GM21528 (cell line): ENCODE results near the gene PNPLA2.

ENCODE experiments used
- ATAC-seq: cut with Tn5 transposase; IDR thresholded peaks from one replicate; pipeline ENCODE4 v1.9.1; 2021; ENCODE audit warnings: mild to moderate bottlenecking, moderate library complexity; ENCODE audit not compliant: unreplicated experiment, low FRiP score

PNPLA2 gene

DNA sequence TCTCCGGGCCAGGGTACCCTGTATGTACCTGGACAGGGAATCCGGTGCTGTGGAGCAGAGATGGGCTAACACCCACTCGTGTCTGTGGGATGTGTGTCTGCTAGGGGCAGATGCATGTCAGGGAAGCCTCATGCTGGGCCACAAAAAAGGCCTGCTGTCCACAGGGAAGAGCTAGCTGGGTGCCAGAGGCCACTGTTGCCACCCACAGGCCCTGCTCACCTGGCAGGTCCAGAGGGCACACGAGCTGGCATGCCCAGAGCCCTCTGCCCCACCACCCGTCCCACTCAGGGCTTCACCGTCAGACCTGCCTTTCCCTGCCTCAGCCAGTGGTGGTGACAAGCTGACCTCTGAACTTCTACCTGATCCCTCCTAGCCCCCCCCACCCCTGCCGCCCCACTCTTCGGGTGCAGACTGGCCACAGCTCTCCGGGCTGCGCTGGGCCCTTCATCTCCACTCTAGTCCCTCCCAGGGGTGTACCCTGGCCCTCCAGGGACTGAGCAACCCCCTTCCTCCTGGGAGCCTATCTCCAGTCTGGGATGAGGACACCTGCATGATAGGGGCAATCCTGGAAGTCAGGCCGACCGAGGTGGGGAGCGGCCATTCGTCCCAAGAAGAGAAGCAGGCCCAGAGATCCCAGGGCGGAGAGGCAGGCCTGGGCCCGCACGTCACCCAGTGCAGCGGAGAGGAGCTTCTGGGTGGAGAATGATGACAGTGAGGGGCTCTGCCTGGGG is 22.0 kb upstream of the PNPLA2 start:
- peak; percentile 0 for ATAC-seq

DNA sequence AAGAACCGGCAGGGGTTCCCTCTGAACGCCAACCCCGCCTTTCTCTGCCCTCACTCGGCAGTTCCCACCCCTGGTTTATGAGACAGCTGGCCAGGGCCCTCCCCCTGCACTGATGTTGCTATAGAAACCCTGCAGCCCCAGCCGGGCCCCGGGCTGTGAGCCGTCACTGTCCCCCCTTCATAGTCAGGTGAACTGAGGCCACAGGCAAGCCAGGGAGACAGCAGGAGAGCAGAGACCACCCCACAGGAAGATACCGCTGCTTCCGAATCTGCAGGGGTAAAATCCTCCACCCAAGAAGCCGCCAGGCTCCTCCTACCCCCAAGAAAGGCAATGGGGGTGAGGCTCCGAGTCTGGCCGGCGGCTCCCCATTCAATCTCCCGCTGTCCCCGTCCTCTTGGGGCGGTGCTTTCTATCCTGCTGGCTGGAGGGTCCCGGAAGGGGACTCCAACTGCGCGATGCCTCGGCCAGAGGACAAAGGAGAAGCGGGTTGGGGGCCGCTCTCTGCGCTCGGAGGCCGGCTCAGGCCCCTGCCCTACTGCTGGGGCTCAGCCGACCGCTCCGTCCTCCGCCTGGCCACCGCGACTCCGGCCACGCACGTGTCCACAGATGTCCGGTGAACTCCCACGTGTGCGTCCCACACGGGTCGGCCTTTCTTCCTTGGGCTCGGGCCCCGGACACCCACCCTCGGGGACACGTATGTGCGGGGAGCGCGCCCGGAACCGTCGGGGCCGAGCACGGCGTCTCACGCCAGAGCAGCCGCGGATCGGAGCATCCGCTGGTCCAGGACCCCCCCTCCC is 21.2 kb upstream of the PNPLA2 start:
- peak; percentile 33 for ATAC-seq

GRCh38 chr11:798093-798713 is 20.5 kb upstream of the PNPLA2 start, which contains the start of gene SLC25A22:
Gene SLC25A22 (minus strand): TSS chr11:798281. CDS start chr11:795006, 3,275 bp downstream.
- ATAC-seq, result peak; percentile 51

- no peak for ATAC-seq
Measured at GRCh38 chr11:799641-800316, 18.9 kb upstream of the PNPLA2 start.

DNA sequence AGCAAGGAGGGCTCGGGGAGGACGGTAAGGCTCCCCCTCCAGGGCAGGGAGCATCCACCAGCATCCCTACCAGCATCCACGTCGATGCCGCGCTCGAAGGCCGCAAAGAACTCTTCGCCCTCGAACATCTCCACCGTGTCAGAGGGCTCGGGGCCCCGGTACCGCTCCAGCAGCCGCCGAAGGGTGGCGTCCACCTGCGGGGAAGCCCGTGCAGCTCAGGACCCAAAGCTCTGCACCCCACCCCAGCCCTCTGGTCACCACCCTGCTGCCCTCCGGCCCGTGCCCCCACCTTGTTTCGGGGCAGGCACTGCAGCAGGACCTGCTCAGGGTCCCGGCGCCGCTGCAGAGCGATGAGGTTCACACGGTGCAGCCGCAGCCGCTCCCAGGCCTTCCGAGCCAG is 18.2 kb upstream of the PNPLA2 start:
- ATAC-seq, result no peak

DNA sequence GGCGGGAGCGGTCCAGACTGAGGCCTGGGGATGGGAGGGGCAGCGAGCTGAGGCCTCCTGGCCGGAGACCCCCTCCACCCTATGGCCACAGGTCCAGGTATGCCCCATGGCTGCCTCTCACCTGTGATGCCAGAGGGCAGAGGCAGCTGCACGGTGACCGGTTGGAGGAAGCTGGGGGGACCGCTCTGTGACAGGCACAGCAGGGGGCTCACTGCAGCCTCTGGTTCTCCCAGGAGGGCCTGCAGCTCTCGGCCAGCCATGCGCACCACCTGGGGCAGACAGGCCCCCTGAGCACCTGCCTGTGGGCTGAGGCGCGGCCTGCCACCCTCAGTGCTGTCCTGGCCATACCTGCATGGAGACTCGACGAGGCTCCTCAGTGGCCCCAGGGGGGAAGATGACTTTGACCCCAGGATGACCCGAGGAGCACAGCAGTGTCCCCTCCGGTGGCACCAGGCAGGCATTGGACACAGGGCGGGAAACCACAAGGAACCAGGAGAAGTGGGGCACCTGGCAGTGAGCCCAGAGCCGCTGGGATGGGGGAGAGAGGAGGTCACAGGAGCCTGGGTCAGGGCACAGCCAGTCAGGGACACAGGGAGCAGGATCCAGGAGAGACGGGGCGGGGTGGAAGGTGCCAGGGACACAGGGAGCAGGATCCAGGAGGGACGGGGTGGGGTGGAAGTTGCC is 17.5 kb upstream of the PNPLA2 start:
- ATAC-seq, result no peak

GRCh38 chr11:802018-802617 is 16.6 kb upstream of the PNPLA2 start:
- ATAC-seq, result no peak

GRCh38 chr11:802693-803466 is 15.8 kb upstream of the PNPLA2 start:
- ATAC-seq, result no peak

DNA sequence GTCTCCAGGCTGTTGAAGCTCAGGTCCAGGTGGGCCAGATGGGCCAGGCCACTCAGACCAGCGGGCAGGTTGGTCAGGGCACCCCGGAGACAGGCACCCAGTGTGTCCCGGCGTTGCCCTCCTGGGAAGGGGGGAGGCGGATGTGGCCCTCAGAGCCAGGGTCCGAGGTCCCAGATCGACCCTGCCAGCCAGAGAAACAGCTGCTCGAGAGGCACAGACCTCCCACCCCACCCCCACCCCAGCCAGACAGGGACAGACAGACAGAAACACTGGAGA is 15.3 kb upstream of the PNPLA2 start:
- no peak for ATAC-seq

DNA sequence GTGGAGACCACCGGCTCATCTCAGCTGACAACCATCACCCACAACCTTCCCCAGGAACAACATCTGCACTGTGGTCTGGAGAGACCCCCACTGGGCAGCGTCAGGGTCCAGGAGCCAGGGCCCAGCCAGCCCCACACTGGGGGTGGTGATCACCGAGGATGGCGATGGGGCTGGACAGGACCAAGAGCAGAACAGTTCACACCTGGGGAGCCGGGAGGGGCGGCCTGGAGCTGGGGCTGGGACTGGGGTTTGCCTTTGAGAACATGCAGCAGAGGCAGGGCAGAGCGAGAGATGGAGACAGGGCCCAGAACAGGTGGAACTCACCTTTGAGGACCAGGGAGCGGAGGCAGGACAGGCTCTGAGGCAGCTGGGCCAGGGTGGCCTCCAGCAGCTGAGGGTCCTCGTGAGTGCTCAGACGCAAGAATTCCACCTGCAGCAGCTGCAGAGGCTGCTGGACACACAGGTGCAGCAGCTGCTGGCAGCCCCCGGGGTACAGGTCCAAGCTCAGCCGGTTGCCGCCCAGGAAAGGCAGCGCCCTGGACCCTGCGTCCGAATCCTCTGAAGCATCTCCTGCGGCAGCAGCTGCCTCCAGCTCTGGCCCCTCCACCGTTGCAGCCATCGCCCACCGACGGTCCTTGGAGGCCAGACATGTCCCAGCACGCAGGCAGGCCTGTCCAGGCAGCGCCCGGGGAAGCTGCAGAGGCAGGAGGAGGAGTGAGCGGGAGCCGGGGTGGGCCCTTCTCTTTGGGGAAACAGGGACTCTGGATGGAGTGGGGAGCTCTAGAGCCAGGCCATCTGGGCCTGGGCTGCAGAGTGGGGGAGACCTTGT is 14.7 kb upstream of the PNPLA2 start:
- no peak for ATAC-seq

GRCh38 chr11:804599-804964 is 14.1 kb upstream of the PNPLA2 start:
- no peak for ATAC-seq

GRCh38 chr11:808427-809286 is 10.1 kb upstream of the PNPLA2 start:
- ATAC-seq, result no peak

DNA sequence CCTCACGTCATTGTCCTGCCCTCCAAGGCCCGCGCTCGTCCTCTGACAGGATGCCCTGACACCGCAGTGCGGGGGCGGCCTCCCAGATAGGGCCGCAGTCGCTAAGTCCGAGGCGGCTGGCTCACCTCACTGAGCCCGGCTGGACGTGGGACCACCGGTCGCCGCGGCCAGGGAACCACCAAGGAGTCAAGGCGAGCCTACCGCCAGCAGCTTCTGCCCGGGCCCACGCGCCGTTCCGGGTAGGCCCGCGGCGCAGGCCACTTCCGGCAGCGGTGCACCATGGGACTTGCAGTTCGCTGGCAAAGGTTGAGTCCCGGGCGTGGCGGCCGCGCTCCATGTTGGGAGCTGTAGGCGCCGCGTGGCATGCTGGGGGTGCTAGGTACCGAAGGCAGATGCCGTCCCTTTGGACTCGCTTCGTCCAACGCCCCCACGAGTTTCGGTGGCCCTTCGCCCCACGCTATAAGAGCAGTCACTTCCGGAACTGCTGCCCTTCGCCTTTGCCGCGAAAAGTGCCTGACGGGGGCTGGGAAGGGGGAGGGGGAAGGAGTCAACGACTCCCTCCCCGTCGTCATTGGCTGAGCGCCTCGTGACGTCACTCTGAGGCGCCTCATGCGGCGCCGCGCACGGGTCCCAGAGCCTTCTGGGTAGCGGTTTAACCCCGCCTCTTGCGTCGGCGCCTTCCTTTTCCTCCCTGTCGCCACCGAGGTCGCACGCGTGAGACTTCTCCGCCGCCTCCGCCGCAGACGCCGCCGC is 9.3 kb upstream of the PNPLA2 start, which contains the start of gene RPLP2:
Gene RPLP2 (plus strand): TSS at position 681 of the 753 bp plus-strand sequence. CDS start 268 bp downstream, outside the sequence.
- ATAC-seq, result peak; percentile 70

DNA sequence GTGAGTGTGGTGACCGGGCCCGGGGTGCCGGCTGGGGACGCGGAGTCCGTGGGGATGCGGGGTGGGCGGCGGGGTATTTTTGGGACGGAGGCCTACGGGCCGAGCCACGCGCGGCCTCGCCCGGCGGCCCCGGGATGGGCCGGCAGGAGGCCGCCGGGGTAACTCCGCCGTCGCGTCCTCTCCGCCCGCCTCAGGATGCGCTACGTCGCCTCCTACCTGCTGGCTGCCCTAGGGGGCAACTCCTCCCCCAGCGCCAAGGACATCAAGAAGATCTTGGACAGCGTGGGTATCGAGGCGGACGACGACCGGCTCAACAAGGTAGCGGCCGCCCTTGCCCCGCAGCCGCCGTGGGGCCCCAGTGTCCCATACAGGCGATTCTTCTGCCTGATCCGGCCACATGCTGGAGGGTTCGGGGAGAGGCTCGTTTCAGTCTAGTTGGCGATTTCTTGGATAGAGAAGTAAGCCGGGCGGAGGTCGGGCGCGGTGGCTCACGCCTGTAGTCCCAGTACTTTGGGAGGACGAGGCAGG is 8.6 kb upstream of the PNPLA2 start:
- ATAC-seq, result no peak

DNA sequence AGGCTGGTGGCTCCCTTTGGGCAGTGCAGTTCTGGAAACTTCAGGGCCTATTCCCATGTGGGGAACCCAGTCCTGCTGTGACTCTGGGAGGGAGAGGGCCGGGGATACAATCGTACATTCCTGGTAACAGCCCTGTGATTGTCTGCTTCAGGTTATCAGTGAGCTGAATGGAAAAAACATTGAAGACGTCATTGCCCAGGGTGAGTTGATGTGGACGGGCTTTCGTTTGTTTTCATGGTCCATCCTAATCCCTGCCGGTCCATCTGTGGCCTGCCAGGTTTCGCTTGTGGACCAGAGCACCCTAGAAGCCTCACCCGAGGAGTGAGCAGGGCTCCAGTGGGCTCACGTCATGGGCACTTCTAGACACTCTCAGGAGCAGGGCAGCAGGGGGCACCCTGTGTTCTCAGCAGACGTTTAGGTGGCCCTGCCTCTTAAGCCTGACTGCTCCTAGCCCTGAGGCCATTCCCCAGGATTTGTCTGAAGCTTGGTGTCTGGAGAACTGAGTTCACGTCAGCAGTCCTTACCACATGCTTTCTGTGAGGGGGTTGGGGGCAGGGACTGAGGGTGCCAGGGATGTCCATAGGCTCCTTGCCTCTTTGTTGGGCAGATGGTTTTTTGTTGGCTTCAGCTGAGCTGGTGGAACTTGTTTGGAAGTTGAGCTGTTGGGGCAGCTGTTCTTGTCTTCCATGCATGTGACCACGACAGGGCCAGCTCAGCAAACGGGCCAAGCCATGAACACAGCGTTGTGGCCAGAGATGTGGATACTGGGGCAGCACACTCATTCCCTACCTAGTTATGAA is 7.1 kb upstream of the PNPLA2 start:
- no peak for ATAC-seq

DNA sequence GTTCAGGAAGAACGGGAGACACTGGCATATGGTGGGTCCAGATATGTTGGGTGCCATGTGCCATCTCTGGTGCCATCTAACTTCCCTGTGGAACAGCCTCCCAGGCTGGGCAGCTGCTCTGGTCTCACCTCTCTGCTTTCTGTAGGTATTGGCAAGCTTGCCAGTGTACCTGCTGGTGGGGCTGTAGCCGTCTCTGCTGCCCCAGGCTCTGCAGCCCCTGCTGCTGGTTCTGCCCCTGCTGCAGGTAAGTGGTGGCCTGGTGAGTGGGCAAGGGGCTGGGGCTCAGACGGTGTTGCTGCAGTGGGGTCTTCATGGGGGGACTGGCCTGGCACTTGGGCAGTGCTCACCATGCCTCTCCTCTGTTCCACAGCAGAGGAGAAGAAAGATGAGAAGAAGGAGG is 6.3 kb upstream of the PNPLA2 start:
- no peak for ATAC-seq
